HG03066 (cell line): Measurements from ENCODE around the gene CFAP73.

Experiments used
- ATAC-seq: cut with Tn5 transposase; IDR thresholded peaks from one replicate; pipeline ENCODE4 v1.9.1; 2021; ENCODE audit warnings: low read depth; ENCODE audit not compliant: unreplicated experiment

Gene CFAP73

GRCh38 chr12:113162102-113163029 is 12.8 kb downstream of the CFAP73 start:
- ATAC-seq: no peak

DNA sequence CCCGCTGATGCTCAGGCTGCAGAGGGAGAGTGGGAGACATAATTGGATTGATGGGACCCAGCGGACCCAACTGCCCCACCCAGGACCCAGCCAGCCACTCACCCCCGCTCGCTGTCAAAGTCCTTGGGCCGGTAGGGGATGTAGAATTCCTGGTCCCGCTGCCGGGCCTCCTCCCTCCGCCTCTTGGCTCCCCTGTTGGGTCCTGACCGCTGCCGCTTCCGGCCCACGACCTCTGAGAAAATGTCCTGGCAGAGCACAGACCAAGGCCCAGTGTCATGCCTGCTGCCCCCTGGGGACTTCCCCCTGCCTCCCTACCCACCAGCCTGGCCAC is 13.5 kb downstream of the CFAP73 start:
- no peak for ATAC-seq

GRCh38 chr12:113164014-113164413 is 14.5 kb downstream of the CFAP73 start:
- ATAC-seq: no peak

DNA sequence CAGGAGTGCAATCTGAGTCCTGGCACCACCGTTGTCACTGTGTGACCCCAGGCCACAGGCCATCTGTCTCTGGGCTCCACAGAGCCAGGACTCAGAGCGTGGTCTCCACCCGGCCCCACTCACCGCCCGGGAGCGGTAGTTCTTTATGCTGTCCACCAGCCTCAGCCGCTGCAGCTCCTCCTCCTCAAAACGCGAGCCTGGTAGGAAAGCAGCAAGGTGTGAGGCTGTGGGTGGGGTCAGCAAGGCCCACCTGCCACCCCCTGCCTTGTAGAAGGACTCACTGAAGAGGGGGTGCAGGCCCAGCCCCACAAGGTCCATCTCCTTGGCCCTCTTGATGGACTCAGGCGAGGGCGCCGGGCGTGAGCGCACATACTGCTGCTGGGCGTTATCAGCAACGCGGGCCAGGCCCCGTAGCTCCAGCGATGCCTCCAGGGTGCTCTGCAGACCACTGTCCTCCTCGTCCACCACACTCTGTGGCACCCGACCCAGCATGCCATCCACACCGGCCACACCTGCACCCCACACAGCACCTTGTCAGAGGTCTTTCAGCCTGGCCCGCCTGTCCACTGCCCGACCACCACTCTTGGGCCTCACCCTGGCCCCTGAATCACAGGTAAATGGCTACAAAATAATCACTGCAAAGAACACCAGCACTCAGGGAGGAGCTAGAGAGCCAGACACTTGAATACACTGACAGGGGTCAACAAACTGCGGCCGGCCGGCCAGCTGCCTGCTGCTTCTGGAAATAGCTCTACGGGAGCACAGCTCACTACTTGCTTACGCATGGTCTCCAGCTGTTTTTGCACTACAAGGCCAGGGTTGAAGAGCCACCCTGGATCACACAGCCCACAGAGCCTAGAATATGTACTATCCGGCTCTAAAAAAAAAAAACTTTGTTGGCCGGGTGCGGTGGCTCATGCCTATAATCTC is 16.3 kb downstream of the CFAP73 start:
- no peak for ATAC-seq

GRCh38 chr12:113167868-113168267 is 18.3 kb downstream of the CFAP73 start:
- ATAC-seq: no peak

DNA sequence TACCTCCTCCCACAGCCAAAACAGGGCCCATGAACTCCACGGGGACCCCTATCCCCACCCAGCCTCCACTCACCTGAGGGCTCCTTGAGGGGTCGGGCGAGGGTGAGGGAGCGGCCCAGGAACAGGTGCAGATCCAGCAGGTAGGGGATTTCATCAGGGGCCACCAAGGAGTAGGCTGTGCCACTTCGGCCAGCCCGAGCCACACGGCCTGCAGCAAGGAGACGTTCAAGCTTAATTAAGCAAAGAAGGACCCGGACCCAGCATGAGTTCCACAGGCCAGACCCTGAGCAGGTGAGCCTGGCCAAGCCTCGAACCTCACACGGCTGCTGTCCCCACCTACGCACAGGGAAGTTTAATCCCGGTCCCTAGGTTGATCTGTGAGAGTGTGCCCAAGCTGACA is 20.2 kb downstream of the CFAP73 start:
- ATAC-seq: no peak

DNA sequence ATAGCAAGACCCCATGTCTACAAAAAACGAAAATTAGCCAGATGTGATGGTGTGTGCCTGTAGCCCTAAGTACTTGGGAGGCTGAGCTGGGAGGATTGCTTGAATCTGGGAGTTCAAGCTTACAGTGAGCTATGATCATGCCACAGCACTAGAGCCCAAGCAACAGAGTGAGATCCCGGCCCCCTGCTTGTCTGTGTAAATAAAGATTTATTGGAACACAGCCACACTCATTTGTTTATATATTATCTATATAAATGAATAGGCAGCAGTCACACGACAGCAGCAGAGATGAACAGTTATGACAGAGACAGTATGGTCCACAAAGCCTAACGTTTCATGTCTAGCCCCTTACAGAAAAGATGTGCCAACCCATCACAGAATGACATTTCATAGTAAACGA is 20.9 kb downstream of the CFAP73 start:
- no peak for ATAC-seq

GRCh38 chr12:113170926-113171325 is 21.4 kb downstream of the CFAP73 start:
- no peak for ATAC-seq

- no peak for ATAC-seq
Measured at GRCh38 chr12:113171543-113171942, 22.0 kb downstream of the CFAP73 start.

DNA sequence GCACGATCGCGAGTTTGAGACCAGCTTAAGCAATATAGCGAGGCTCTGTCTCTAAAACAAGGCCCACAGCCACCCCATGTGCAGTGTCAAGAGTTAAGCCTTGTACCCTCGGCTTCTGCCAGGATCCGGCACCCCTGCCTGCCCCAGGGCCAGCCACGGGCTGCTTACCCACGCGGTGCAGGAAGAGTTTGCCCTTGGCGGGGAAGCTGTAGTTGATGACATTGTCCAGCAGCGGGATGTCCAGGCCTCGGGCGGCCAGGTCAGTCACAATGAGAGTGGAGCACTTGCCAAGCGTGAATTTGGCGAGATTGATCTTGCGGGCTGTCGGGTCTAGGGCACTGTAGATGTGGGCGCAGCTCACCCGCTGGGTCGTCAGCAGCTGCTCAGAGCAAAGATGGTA is 22.7 kb downstream of the CFAP73 start:
- no peak for ATAC-seq

DNA sequence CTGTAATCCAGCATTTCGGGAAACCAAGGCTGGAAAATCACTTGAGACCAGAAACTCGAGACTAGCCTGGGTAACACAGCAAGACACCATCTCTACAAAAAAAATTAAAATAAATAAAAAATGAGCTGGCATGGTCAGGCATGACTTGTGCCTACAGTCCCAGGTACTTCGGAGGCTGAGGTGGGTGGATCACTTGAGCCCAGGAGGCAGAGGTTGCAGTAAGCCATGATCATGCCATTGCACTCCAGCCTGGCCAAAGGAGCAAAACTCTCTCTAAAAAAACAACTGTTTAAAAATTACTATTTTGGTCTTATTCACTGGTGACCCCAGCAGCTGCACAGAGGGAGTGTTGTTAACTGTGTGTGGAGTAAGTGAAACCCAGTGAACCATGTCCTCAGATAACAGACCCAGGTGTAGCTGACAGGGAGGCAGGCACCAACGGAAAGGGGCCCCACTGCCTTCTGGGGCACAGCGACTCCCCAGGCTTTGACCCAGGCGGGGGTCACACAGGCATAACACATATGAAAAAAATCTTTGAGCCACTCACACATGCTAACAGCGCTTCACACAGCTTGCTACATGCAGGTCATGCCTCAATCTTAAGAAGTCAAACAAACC is 23.7 kb downstream of the CFAP73 start:
- no peak for ATAC-seq

- ATAC-seq: no peak
Measured at GRCh38 chr12:113174461-113175384, 25.2 kb downstream of the CFAP73 start.

DNA sequence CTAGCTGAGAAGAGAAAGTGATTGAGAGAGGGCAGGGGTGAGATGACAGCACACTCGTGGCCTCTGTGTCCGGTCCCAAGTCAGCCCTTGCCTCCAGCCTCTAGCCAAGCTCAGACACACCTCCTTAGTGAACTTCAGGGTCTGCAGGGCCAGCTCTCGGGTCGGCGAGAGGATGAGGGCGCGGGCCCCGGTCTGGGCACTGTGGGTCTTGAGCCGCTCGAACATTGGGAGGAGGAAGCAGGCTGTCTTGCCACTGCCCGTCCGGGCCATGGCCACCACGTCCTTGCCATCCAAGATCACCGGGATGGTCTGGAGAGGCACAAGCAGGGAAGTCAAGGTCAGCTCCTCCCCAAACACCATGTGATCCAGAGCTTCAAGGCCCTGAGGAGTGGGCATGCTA is 29.5 kb downstream of the CFAP73 start:
- no peak for ATAC-seq

- ATAC-seq: no peak
Measured at GRCh38 chr12:113180333-113180732, 30.8 kb downstream of the CFAP73 start.

DNA sequence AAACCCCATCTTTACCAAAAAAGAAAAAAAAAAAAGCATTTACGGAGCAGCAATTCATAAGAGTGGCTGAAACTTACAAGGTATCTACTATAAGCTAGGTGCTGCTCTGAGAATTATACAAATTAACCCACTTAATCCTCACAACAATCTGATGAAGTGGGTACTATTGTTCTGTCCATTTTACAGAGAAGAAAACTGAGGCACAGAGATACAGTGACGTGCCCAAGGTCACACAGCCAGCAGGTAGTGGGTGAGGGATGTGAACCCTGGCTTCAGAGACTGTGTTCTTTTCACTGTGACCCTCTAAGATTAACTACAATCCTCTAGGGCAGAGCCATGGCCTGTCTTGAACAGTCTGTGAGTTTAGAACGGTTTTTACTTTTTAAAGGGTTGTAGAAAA is 32.5 kb downstream of the CFAP73 start:
- no peak for ATAC-seq

GRCh38 chr12:113183030-113183589 is 33.6 kb downstream of the CFAP73 start:
- no peak for ATAC-seq

GRCh38 chr12:113184098-113184899 is 34.8 kb downstream of the CFAP73 start:
- peak; percentile 39 for ATAC-seq

GRCh38 chr12:113184900-113185179 is 35.3 kb downstream of the CFAP73 start:
- ATAC-seq: peak; percentile 85
